Activated T-helper 1 cell treated with anti-CD3 and anti-CD28 coated beads, Interleukin-12 subunit alpha, Interleukin-12 subunit beta, Interleukin-2, Interleukin-4 antibody, amounts not matched to agents 30 ng/mL and 10 ng/mL and 1 ng/mL, durations not matched to agents 14 hours and 24 hours and 36 hours (primary cell): ENCODE measurements around the gene MTARC2. TPM values are rescaled to one million over a fixed set of nuclear protein-coding genes. Genes with fewer than 3 reads are reported as not detected.

Source experiments
- DNase-seq: peaks from one replicate; pipeline ENCODE4 v3.0.0; 2021; ENCODE audit warnings: low spot score
- H3K27ac Mint-ChIP-seq: one replicate; pipeline ENCODE4 v1.8.0; 2021; ENCODE audit warnings: mild to moderate bottlenecking, mixed read lengths
- H3K27me3 Mint-ChIP-seq: one replicate; pipeline ENCODE4 v1.8.0; 2022; ENCODE audit warnings: mild to moderate bottlenecking, moderate library complexity, mixed read lengths; ENCODE audit not compliant: insufficient read depth
- H3K36me3 Mint-ChIP-seq: one replicate; pipeline ENCODE4 v1.8.0; 2021; ENCODE audit warnings: low read depth, mixed read lengths
- H3K4me1 Mint-ChIP-seq: one replicate; pipeline ENCODE4 v1.8.0; 2021; ENCODE audit warnings: low read depth, mixed read lengths
- H3K4me3 Mint-ChIP-seq: one replicate; pipeline ENCODE4 v1.8.0; 2021; ENCODE audit warnings: mild to moderate bottlenecking, moderate library complexity, mixed read lengths
- H3K9me3 Mint-ChIP-seq: one replicate; pipeline ENCODE4 v1.8.0; 2021; ENCODE audit warnings: mixed read lengths
- intact Hi-C: fragments of 100-400 bp; cut with micrococcal nuclease; formaldehyde crosslinking; loops from one replicate; pipeline ENCODE4 v1.15.1; 2024
- total RNA-seq: library from RNA; stranded (reverse); gene quantifications from 2 replicates; pipeline ENCODE4 v1.2.3, GENCODE V29; 2022

Gene MTARC2
- total RNA-seq, 1 donor from 2014 or later = not detected

DNA sequence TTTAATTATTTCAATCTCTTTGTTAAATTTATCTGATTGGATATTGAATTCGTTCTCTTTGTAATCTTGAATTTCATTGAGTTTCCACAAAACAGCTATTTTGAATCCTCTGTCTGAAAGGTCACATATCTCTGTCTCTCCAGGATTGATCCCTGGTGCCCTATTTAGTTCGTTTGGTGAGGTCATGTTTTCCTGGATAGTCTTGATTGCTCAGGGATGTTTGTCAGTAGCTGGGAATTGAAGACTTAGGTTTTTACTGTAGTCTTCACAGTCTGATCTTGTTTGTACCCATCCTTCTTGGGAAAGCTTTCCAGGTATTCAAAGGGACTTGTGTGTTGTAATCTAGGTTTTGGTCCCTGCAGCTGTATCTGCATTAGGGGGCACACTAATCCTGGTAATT lies 6.8 kb upstream of the MTARC2 start:
- intact Hi-C loops = no loop called here
- H3K4me1 Mint-ChIP-seq = no peaks in the 10 kb centered on the region
- no peaks in the 10 kb centered on the region for H3K36me3 Mint-ChIP-seq
- no peaks in the 10 kb centered on the region for H3K9me3 Mint-ChIP-seq
- no peak overlapping the region for H3K27ac Mint-ChIP-seq
- H3K4me3 Mint-ChIP-seq = no peak overlapping the region
- H3K27me3 Mint-ChIP-seq = peaks cover 14% of the 10 kb centered on the region
- DNase-seq = no peak

DNA sequence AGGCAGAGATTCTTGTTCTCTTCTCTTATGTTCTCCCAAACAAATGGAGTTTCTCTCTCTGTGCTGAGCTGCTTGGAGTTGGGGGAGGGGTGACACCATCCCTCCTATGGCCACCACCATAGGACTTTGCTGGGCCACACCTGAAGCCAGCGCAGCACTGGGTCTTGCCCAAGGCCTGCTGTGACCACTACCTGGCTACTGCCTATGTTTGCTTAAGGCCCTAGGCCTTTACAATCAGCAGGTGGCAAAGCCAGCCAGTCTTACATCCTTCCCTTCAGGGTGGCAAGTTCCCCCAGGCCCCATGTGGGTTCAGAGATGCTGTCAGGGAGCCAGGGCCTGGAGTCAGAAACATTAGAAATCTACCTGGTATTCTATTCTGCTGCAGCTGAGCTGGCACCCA lies 6.3 kb upstream of the MTARC2 start:
- Mint-ChIP-seq H3K9me3 (no peaks in the 10 kb centered on the region), H3K27ac (no peak overlapping the region), H3K36me3 (no peaks in the 10 kb centered on the region), H3K27me3 (peaks cover 18% of the 10 kb centered on the region), H3K4me3 (no peak overlapping the region), H3K4me1 (no peaks in the 10 kb centered on the region)
- no peak for DNase-seq
- intact Hi-C loops = no loop called here

DNA sequence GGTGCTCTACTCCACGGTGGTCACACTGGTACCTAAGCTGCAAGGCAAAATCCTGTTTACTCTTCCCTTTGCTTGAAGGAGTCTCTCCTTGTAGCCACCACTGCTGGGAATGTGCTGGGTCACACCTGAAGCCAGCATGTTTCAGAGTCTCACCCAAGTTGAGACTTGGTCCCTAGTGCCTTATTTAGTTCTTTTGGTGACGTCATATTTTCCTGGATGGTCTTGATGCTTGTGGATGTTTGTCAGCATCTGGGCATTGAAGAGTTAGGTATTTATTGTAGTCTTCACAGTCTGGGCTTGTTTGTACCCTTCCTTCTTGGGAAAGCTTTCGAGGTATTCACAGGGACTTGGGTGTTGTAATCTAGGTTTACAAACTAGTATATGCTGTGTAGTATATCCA lies 5.6 kb upstream of the MTARC2 start:
- intact Hi-C loops = no loop called here
- Mint-ChIP-seq H3K4me3 (no peak overlapping the region), H3K4me1 (no peaks in the 10 kb centered on the region), H3K27me3 (peaks cover 22% of the 10 kb centered on the region), H3K36me3 (no peaks in the 10 kb centered on the region), H3K27ac (no peak overlapping the region), H3K9me3 (no peaks in the 10 kb centered on the region)
- no peak for DNase-seq

DNA sequence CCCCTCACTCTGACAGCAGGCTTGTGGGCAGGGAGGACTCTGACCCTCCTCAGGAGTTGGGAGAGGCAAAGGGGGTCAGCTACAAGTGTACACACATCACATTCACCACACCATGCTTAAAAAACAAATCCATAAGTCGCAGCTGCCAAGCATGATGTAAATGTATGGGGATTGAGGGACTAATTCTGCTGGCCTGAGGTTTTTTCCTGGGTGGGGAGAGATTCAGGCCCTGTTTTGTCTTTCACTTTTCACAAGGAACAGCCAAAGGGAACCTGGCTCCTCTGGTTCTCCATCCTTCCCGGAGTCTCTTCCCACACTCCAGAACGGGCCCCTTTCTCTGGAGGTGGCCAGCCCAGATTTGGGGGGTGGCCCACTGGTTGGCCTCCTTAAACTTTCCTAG lies 1.3 kb upstream of the MTARC2 start:
- no peak overlapping the region for H3K4me3 Mint-ChIP-seq
- no peaks in the 10 kb centered on the region for H3K36me3 Mint-ChIP-seq
- H3K4me1 Mint-ChIP-seq = no peaks in the 10 kb centered on the region
- H3K27ac Mint-ChIP-seq = no peak overlapping the region
- H3K27me3 Mint-ChIP-seq = peaks cover 51% of the 10 kb centered on the region
- intact Hi-C loops = no loop called here
- no peaks in the 10 kb centered on the region for H3K9me3 Mint-ChIP-seq
- DNase-seq = no peak

DNA sequence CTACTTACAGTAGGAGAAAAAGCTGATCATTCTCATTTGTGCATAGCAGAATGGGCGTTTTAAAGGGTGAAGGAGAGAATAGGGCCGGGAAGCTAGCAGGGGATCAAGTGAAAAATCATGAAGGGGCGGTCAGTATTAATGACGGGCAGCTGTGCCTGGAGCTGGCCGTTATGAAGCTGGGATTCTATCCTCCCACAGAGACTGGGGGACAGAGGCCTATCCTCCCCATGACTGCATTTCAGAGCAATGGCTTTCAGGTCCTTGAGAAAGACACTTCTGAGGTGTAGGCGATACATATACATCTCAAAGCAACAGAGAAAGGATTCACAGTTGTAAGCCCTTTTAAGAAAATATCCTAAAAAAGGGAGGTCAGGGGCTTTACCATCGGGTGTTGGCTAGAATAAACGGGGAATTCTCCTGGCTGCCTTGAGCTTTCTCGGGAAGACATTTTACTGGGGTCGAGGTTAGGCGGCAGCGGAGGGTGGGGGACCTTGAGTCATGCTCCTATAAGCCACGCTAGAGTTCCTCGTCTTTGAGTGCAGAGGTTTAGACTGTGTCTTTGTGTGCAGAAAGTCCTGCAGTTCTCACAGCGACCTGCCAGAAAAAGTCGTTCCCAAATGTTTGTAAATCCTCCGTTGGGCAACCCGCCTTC lies 559 bp upstream of the MTARC2 start:
- H3K9me3 Mint-ChIP-seq = no peaks in the 10 kb centered on the region
- DNase-seq = no peak
- H3K27me3 Mint-ChIP-seq = peaks cover 51% of the 10 kb centered on the region
- H3K27ac Mint-ChIP-seq = no peak overlapping the region
- H3K36me3 Mint-ChIP-seq = no peaks in the 10 kb centered on the region
- H3K4me3 Mint-ChIP-seq = no peak overlapping the region
- no peaks in the 10 kb centered on the region for H3K4me1 Mint-ChIP-seq
- intact Hi-C loops = no loop called here

DNA sequence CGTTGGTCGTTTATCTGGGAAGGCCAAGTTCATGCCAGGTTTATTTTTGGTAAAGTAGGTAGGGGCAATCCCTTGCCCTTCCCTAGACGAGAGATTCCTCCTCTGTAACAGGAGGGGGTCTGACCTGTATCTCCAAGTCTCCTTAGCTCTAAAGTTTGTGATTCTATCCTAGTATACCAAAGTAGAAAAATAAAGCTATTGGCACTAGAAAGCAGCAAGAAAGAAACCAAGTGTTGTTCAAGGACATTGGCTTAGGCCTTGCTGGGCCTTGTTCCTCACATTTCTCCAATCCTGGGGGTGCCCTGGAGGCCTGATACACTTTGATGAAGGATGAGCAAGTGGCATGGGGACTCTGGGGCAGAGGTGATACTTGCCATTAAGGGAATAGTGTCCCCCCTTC lies 814 bp downstream of the MTARC2 start:
- Mint-ChIP-seq H3K4me1 (no peaks in the 10 kb centered on the region), H3K27me3 (peaks cover 51% of the 10 kb centered on the region), H3K4me3 (no peak overlapping the region), H3K36me3 (no peaks in the 10 kb centered on the region), H3K9me3 (no peaks in the 10 kb centered on the region), H3K27ac (no peak overlapping the region)
- no peak for DNase-seq
- intact Hi-C loops = no loop called here

DNA sequence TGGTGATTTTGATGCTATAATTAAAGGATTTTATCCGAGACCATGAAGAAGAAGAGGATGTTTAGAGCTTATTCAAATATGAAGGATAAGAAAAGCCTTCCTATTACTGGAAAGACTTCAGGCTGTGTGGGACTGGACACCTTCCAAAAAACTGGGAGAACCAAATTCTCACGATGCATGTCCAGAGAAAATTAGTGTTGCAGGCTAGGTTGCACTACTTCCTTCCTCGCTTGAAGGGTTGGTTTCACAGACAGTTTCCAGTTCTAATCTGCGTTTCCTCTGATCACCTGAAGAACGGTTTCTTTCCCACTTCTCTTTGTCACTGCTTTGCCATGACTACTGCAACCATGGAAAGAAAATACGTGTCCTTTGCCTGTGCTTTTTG lies 2.0 kb downstream of the MTARC2 start:
- no peaks in the 10 kb centered on the region for H3K9me3 Mint-ChIP-seq
- DNase-seq = no peak
- intact Hi-C loops = no loop called here
- peaks cover 46% of the 10 kb centered on the region for H3K27me3 Mint-ChIP-seq
- no peak overlapping the region for H3K4me3 Mint-ChIP-seq
- H3K36me3 Mint-ChIP-seq = no peaks in the 10 kb centered on the region
- H3K27ac Mint-ChIP-seq = no peak overlapping the region
- no peaks in the 10 kb centered on the region for H3K4me1 Mint-ChIP-seq

DNA sequence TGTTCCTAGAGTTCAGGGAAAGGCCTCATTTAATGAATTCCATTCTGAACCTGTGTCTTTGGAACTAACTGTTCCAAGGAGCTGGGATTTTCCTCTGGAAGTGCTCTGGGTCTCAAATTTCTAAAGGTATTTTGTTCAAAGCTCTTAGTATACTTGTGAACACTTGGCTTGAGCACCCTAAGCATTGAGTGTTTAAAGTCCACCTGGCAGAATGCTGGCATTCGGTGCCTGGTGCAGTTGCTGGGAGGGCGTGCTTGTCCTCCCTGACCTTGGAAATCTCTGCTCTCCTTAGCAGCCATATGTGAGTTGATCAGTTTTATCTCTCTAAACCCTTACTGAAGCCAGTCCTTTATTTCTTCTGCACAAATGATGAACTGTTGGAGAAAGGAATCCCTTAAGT lies 3.0 kb downstream of the MTARC2 start:
- peaks cover 43% of the 10 kb centered on the region for H3K27me3 Mint-ChIP-seq
- intact Hi-C loops = no loop called here
- no peak overlapping the region for H3K4me3 Mint-ChIP-seq
- H3K4me1 Mint-ChIP-seq = no peaks in the 10 kb centered on the region
- no peak overlapping the region for H3K27ac Mint-ChIP-seq
- H3K36me3 Mint-ChIP-seq = no peaks in the 10 kb centered on the region
- no peaks in the 10 kb centered on the region for H3K9me3 Mint-ChIP-seq
- no peak for DNase-seq

DNA sequence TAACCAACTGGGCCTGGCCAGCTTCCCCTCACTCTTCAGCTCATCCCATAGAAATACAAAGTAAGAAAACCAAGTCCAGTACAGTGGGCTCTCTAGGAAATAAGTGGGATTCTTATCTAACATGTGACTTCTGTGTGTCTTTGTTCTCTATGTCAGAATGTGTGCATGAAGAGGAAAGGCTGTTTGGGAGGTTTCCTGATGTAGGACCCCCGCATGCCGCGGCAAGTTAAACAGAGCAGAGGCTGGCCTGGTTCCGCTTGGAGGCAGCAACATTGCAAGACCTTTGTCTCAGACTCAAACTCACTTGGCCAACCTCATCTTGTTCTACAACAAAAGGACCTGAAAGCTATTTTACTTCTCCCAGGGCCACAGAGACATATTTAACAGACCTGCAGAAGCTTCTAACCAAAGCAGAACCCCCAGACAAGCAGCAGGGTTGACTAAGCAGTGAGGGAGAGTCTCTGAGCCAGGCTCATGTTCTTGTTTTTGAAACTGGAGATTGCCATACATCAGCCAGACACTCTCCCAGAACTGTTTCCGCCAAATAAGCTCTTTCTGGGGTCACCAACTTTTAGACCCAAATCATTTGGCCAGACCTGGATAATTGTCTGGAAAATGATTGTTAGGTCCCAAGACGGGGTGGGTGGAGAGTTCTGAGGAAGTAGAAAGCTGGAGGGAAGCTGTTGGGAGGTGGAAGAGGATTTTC lies 6.2 kb downstream of the MTARC2 start:
- intact Hi-C loops = no loop called here
- H3K27me3 Mint-ChIP-seq = peaks cover 18% of the 10 kb centered on the region
- H3K4me1 Mint-ChIP-seq = no peaks in the 10 kb centered on the region
- no peak overlapping the region for H3K27ac Mint-ChIP-seq
- no peaks in the 10 kb centered on the region for H3K9me3 Mint-ChIP-seq
- DNase-seq = no peak
- no peaks in the 10 kb centered on the region for H3K36me3 Mint-ChIP-seq
- H3K4me3 Mint-ChIP-seq = no peak overlapping the region

DNA sequence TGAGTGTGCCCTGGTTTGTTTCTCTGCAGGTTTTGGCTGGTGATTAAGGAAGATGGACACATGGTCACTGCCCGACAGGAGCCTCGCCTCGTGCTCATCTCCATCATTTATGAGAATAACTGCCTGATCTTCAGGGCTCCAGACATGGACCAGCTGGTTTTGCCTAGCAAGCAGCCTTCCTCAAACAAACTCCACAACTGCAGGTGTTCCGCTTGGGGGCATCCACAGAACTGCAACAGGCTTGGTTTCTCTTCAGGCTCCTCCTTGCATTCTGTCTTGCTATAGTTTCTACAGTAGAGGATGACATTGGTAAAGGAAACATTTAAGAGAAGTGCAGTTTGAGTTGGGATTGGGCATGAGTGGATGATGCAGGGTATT lies 6.8 kb downstream of the MTARC2 start:
- no peak overlapping the region for H3K4me3 Mint-ChIP-seq
- no peaks in the 10 kb centered on the region for H3K4me1 Mint-ChIP-seq
- no peak overlapping the region for H3K27ac Mint-ChIP-seq
- H3K27me3 Mint-ChIP-seq = peaks cover 14% of the 10 kb centered on the region
- H3K36me3 Mint-ChIP-seq = no peaks in the 10 kb centered on the region
- H3K9me3 Mint-ChIP-seq = no peaks in the 10 kb centered on the region
- DNase-seq = no peak
- intact Hi-C loops = no loop called here

DNA sequence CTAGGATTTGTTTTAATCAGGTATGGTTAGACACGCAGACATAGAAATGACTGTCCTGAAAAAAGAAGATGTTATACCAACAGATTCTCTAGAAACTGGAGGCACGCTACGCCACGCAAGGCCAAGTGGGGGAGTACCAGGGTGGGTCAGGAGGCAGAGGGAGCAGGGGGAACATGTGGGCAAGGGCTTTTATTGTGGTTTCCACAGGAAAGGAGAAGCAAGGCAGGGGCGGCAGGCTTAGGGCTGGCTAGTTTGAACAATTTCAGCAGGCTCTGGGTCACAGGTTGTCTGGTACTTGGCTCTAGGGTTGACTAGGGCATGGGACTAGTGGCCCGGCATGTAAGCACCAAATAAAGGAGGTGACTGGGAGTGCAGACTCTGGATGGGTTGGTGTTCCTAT lies 7.2 kb downstream of the MTARC2 start:
- DNase-seq = no peak
- H3K27me3 Mint-ChIP-seq = peaks cover 12% of the 10 kb centered on the region
- H3K27ac Mint-ChIP-seq = no peak overlapping the region
- H3K9me3 Mint-ChIP-seq = no peaks in the 10 kb centered on the region
- H3K36me3 Mint-ChIP-seq = no peaks in the 10 kb centered on the region
- intact Hi-C loops = no loop called here
- H3K4me1 Mint-ChIP-seq = no peaks in the 10 kb centered on the region
- H3K4me3 Mint-ChIP-seq = no peak overlapping the region

DNA sequence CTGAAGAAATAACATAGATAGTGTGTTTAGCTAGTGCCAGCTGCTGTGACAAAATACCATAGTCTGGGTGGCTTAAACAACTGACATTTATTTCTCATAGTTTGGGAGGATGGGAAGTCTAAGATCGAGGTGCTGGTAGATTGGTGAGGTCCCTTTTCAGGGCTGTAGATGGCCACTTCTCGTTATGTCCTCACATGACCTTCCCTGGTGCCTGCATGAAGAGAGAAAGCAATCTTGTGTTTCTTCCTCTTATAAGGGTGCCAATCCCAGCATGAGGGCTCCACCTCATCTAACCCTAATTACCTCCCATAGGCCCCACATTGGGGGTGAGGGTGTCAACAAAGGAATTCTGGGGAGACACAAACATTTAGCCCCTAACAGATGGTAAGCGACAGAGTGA lies 9.3 kb downstream of the MTARC2 start:
- intact Hi-C loops = no loop called here
- no peak overlapping the region for H3K4me3 Mint-ChIP-seq
- no peaks in the 10 kb centered on the region for H3K36me3 Mint-ChIP-seq
- H3K27ac Mint-ChIP-seq = no peak overlapping the region
- H3K27me3 Mint-ChIP-seq = peaks cover 5% of the 10 kb centered on the region
- DNase-seq = no peak
- H3K9me3 Mint-ChIP-seq = no peaks in the 10 kb centered on the region
- H3K4me1 Mint-ChIP-seq = no peaks in the 10 kb centered on the region

DNA sequence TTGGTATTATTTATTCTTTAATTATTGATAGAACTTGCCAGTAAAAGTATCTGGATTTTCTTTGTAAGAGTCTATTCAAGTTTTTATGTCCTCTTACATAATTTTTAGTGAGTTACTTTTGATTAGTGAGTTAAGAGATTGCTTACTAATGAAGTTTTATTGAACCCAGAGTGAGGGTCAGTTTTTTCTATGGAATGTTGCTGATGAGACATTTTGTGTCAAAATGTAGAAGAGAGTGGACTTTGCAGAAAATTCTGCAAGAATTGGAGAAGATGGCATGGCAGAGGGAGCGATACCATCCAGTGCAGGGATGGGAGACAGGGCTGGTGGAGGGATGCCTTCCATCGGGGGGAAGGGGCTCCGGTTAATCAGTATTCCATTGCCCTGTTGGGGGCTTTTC lies 11.0 kb downstream of the MTARC2 start:
- peaks cover 7% of the 10 kb centered on the region for H3K27me3 Mint-ChIP-seq
- no peak overlapping the region for H3K4me3 Mint-ChIP-seq
- DNase-seq = no peak
- H3K36me3 Mint-ChIP-seq = no peaks in the 10 kb centered on the region
- intact Hi-C loops = no loop called here
- H3K27ac Mint-ChIP-seq = no peak overlapping the region
- no peaks in the 10 kb centered on the region for H3K4me1 Mint-ChIP-seq
- no peaks in the 10 kb centered on the region for H3K9me3 Mint-ChIP-seq
